Epidermal melanocyte (primary cell): Measurements from ENCODE around the gene C11orf86.

Experiments
- DNase-seq: peaks from one replicate; pipeline ENCODE4 v3.0.0; 2011; ENCODE audit warnings: low spot score; ENCODE audit not compliant: insufficient read length

The C11orf86 gene

GRCh38 chr11:66966351-66966750, 8.8 kb upstream of the C11orf86 start:
- no peak for DNase-seq

- DNase-seq: no peak
Observed at GRCh38 chr11:66967670-66968425, 7.3 kb upstream of the C11orf86 start.

GRCh38 chr11:66969584-66970225, 5.4 kb upstream of the C11orf86 start:
- no peak for DNase-seq

DNA sequence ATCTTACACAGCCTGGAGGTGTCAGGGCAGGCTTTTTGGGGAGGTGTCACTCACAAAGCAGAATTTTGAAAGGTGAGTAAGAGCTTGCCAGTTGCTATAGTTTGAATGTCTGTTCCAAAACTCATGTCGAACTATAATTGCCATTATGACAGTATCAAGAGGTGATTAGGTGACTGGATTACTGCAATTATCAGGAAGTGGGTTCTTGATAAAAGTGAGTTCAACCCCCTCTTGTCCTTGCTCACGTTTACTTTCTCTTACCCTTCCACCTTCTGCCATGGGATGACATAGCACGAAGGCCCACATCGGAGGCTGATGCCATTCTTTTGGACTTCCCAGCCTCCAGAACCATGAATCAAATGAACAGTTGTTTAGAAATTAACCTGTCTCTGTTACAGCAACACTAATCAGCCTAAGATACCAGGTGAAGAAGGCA, 4.7 kb upstream of the C11orf86 start:
- no peak for DNase-seq

- DNase-seq: peak; percentile 70
Observed at GRCh38 chr11:66970807-66971442, 4.2 kb upstream of the C11orf86 start.

DNA sequence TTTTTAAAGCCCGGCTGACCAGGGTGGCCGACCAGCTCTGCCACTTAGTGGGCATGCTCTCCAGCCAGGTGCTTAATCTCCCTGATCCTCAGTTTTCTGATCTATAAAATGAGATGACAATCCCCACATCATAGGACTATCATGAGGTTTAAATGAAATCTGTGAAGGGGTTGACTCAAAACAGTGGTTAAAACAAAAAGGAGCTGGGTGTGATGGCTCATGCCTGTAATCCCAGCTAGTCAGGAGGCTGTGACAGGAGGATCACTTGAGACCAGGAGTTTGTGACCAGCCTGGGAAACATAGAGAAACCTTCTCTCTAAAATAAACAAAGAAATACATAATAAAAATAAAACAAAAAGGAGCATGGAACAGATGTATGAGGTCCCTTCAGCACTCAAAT, 3.6 kb upstream of the C11orf86 start:
- no peak for DNase-seq

GRCh38 chr11:66973956-66974580, 1.0 kb upstream of the C11orf86 start:
- DNase-seq: no peak

DNA sequence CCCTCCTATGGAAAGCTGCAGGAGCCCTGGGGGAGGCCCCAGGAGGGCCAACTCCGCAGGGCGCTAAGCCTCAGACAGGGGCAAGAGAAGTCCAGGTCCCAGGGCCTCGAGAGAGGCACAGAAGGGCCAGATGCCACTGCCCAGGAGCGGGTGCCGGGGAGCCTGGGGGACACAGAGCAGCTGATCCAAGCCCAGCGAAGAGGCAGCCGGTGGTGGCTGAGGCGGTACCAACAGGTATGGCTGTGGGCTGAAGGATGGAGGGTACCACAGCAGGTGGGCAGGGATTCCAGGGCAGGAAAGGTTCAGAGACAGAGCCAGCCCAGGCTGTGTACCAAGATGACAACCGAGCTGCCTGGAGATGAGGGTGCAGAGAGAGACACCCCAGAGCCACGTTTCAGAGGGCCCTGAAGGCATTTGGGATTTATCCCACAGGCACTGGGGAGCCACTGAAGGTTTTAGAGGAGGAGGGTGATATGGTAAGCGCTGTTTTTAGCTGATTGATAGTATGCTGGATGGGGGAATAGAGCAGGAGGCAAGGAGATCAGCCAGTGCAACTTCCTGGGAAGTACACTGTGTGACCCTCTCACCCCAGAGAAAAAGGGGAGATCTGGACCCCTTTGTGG, 412 bp downstream of the C11orf86 start:
- no peak for DNase-seq

DNA sequence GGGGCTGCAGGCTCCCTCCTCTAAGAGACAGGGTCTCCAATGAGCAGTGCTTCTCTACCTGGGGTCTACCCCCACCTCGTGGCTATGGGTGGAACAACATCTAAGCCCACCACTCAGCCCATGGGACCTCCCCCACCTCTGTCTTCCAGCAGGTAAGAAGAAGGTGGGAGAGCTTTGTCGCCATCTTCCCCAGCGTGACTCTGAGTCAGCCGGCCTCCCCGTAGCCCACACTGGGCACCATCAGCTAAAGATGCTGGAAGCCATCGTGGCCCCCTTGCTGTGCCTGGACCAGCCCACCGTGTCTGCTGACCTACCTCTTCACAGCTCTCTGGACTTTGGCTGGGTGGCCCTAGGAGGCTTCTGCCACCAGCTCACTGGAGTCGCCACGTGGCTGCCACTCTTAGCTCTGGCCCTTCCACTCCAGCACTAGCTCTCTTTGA, 944 bp downstream of the C11orf86 start:
- no peak for DNase-seq

DNA sequence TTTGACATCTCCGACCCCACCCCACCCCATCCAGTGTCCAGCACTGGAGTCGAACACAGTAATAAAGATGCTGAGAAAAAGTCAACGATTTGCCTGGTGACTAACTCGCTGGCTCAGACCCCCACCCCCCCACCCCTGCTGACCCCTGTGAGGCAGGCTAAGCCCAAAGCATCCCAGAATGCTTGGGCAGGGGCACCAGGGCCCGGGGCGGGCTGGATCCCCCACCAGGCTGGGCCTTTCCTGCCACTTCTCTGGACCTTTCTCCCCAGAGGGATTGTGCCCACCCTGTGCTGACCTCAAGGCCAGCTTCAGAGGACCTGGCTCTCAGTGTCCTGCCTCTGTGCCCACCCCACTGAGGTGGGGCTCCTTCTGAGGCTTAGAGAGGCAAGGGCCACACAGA, 1.8 kb downstream of the C11orf86 start:
- no peak for DNase-seq

GRCh38 chr11:66978229-66978628, 3.1 kb downstream of the C11orf86 start:
- DNase-seq: no peak

DNA sequence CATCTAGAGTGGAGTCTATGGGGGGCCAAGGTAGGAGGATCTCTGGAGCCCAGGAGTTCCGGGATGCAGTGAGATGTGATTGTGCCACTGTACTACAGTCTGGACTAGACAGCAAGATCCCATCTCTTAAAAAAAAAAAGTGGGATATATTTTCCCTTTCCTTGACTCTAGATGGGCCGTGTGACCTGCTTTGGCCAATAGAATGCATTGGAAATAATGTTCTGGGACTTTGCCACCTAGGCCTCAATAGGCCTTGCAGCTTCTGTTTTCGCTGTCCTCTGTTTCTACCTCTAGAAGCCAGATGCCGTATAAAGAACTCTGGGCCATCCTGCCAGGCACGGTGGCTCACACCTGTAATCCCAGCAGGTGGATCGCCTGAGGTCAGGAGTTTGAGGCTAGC, 3.6 kb downstream of the C11orf86 start:
- DNase-seq: no peak

DNA sequence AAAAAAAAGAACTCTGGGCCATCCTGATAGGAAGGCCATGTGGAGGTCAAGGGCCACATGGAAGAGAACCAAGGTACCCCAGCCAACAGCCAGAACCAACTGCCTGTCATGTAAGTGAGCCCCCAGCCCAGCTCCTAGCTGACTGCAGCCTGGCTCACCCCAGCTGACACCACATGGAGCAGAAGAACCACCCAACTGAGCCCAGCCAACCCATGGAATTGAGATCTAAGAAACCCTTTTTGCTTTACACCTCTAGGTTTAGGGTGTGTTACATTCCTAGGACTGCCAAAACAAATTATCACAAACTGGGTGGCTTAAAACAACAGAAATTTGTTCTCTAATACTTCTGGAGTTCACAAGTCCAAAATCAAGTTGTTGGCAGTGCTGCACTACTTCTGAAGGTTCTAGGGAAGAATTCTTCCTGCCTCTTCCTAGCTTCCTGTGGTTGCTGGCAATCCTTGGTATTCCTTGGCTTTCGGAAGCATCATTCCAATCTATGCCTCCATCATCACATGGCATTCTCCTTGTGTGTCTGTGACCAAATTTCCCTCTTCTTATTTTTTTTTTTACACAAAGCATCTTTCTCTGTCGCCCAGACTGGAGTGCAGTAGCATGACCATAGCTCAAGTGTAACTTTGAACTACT, 4.4 kb downstream of the C11orf86 start:
- DNase-seq: no peak

- DNase-seq: peak; percentile 45
Observed at GRCh38 chr11:66981976-66982578, 7.0 kb downstream of the C11orf86 start.

- DNase-seq: no peak
Observed at GRCh38 chr11:66983275-66983924, 8.3 kb downstream of the C11orf86 start.

GRCh38 chr11:66985508-66986177, 10.5 kb downstream of the C11orf86 start:
- no peak for DNase-seq

GRCh38 chr11:66986178-66986545, 11.1 kb downstream of the C11orf86 start:
- no peak for DNase-seq

GRCh38 chr11:66987158-66987620, 12.1 kb downstream of the C11orf86 start:
- peak; percentile 13 for DNase-seq

DNA sequence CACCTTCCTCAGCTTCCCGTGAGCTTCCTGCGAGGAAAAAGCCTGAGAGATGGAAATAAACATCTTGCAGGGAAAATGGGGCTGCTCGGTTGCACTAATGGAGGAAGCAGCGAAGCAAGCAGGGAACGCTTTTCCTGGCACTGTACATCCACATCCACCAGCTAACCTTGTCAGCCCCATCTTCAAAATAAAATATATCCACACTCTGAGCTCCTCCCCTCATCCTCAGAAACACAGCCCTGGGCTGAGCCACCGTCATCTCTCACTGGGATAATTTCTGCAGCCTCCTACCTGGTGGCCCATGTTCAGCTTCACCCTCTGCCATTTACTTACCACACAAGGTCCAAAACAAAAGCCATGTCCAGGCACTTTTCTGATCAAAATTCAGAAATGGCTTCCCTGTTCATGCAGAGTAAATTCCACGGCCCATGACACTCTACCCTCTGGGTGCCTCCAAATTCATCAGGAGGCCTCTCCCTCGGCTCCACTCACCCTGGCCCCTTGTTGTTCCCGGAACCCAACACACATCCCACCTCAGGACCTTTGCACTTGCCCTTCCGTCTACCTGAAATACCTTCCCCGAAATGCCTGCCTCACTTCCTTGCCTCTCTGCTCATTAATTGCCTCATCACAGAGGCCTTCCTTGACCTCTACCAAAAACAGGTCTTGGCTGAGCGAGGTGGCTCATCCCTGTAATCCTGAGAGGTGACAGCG, 13.0 kb downstream of the C11orf86 start:
- peak; percentile 9 for DNase-seq
